ENCODE data around the gene UBL5. TPM values are rescaled to one million over a fixed set of nuclear protein-coding genes. Genes with fewer than 3 reads are reported as not detected.

UBL5 gene
- total RNA-seq, 1 donor, result 111 TPM

DNA sequence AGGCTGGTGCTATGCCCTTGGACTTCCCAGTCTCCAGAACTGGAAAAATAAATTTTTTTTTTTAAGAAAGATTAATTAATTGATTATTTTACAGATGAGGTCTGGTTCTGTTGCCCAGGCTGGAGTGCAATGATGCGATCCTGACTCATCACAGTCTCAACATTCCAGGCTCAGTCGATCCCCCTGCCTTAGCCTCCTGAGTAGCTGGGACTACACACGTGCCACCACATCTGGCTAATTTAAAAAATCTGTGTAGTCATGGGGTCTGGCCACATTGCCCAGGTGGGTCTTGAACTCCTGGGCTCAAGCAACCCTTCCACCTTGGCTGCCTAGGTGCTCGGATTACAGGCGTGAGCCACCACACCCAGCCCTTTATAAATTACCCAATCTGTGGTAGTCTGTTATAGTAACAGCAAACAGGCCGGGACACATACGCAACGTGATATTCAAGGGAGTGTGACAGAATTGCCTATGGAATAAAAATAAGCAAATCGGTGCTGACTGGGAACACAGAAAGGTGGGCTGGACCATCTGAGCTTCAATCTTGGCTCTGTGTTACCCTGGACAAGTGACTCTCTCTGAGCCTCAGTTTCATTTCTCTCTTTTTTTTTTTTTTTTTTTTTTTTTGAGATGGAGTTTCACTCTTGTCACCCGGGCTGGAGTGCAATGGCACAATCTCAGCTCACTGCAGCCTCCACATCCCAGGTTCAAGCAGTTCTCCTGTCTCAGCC is 50.2 kb downstream of the UBL5 start:
- Histone ChIP-seq H3K9me3 (ENCODE audit: low read depth, low read length) (no peaks in the 10 kb centered on the region), H3K27ac (ENCODE audit: low read depth, low read length) (no peak overlapping the region), H2AFZ (ENCODE audit: low read length) (no peak overlapping the region), H3K27me3 (ENCODE audit: insufficient read depth, low read length) (no peaks in the 10 kb centered on the region), H3K4me2 (ENCODE audit: insufficient read depth, low read length) (no peak overlapping the region), H3K79me2 (ENCODE audit: insufficient read depth, low read length) (no peaks in the 10 kb centered on the region), H3K36me3 (ENCODE audit: insufficient read depth, low read length) (no peaks in the 10 kb centered on the region), H3K4me1 (ENCODE audit: insufficient read depth, low read length) (no peaks in the 10 kb centered on the region), H4K20me1 (ENCODE audit: insufficient read depth, low read length) (no peaks in the 10 kb centered on the region), H3K4me3 (ENCODE audit: insufficient read depth, low read length) (no peak overlapping the region)
- TF ChIP-seq, protein P1, sequence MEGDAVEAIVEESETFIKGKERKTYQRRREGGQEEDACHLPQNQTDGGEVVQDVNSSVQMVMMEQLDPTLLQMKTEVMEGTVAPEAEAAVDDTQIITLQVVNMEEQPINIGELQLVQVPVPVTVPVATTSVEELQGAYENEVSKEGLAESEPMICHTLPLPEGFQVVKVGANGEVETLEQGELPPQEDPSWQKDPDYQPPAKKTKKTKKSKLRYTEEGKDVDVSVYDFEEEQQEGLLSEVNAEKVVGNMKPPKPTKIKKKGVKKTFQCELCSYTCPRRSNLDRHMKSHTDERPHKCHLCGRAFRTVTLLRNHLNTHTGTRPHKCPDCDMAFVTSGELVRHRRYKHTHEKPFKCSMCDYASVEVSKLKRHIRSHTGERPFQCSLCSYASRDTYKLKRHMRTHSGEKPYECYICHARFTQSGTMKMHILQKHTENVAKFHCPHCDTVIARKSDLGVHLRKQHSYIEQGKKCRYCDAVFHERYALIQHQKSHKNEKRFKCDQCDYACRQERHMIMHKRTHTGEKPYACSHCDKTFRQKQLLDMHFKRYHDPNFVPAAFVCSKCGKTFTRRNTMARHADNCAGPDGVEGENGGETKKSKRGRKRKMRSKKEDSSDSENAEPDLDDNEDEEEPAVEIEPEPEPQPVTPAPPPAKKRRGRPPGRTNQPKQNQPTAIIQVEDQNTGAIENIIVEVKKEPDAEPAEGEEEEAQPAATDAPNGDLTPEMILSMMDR (IDR thresholded peaks at IDR 0.05; ENCODE audit: extremely low read depth, low read depth, low read length), result no peak
- DNase-seq (ENCODE audit: insufficient read length, low spot score, missing footprints), result peak; percentile 34

DNA sequence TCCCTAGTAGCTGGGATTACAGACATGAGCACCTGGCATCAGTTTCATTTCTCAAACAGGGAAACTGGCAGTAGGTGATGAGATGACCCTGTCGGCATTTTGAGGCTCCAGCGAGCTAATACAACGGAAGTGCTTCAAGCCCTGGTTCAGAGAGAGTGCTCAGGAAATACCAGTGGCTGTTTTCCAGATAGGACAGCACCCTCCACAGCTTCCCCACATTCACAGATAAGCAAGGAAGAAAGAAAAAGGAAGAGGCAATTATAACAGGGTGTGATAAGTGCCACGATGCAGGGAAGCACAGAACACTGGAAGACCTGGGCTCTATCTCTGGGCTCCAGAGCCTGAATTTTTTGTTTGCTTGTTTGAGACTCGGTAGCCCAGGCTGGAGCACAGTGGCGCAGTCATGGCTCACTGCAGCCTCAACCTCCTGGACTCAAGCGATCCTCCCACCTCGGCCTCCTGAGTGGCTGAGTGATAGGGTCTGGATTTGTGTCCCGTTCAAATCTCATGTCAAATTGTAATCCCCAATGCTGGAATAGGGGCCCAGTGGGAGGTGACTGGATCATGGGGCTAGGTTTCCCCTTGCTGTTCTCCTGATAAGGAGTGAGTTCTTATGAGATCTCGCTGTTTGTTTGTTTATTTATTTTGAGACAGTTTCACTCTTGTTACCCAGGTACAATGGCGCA is 50.9 kb downstream of the UBL5 start:
- Histone ChIP-seq H4K20me1 (ENCODE audit: insufficient read depth, low read length) (no peaks in the 10 kb centered on the region), H3K79me2 (ENCODE audit: insufficient read depth, low read length) (no peaks in the 10 kb centered on the region), H3K27ac (ENCODE audit: low read depth, low read length) (no peak overlapping the region), H3K4me2 (ENCODE audit: insufficient read depth, low read length) (no peak overlapping the region), H3K27me3 (ENCODE audit: insufficient read depth, low read length) (no peaks in the 10 kb centered on the region), H3K9me3 (ENCODE audit: low read depth, low read length) (no peaks in the 10 kb centered on the region), H3K4me3 (ENCODE audit: insufficient read depth, low read length) (no peak overlapping the region), H2AFZ (ENCODE audit: low read length) (no peak overlapping the region), H3K36me3 (ENCODE audit: insufficient read depth, low read length) (no peaks in the 10 kb centered on the region), H3K4me1 (ENCODE audit: insufficient read depth, low read length) (no peaks in the 10 kb centered on the region)
- TF ChIP-seq, protein P1 (IDR thresholded peaks at IDR 0.05; ENCODE audit: extremely low read depth, low read depth, low read length), result no peak
- DNase-seq (ENCODE audit: insufficient read length, low spot score, missing footprints), result no peak

Small RNA genes lying within 50 kb of the gene (small RNA-seq; reads per million reads assigned to genes)
- gene RF00156, result not detected

Other genes with a start within 250 kb of the UBL5 start
- gene ZNF121, start 243.4 kb upstream of the UBL5 start, total RNA-seq, result 39.1 and 40.1 TPM in 2 replicates
- gene ZNF561, start 206.7 kb upstream of the UBL5 start, total RNA-seq, result 44.2 and 45.2 TPM in 2 replicates
- gene ZNF562, start 152.8 kb upstream of the UBL5 start, total RNA-seq, result 32.1 and 33.3 TPM in 2 replicates
- gene ZNF846, start 59.2 kb upstream of the UBL5 start, total RNA-seq, result 14.1 and 17.7 TPM in 2 replicates
- gene FBXL12, start 8.8 kb upstream of the UBL5 start, total RNA-seq, result 23.9 and 25.0 TPM in 2 replicates
- gene PIN1, start 7.4 kb downstream of the UBL5 start, total RNA-seq, result 53.9 and 62.6 TPM in 2 replicates
- 0.29 and 0.72 TPM in 2 replicates for gene OLFM2, start 108.6 kb downstream of the UBL5 start, total RNA-seq
- gene COL5A3, start 182.6 kb downstream of the UBL5 start, total RNA-seq, result 9.1 and 14.8 TPM in 2 replicates
- not detected in 2 replicates for gene RDH8, start 185.6 kb downstream of the UBL5 start, total RNA-seq

Measured in osteoblast (primary cell).